ENCODE results near the gene APIP. TPM values are rescaled to one million over a fixed set of nuclear protein-coding genes. Genes with fewer than 3 reads are reported as not detected.

APIP gene
- total RNA-seq, 1 experiment from 2014 or later, result 31.3 TPM

GRCh38 chr11:34881900-34882299 lies 34.3 kb downstream of the APIP start:
- Mint-ChIP-seq H3K27me3 (ENCODE audit: low read depth) (no peaks in the 10 kb centered on the region), H3K4me1 (peaks cover 0 to 4% of the 10 kb centered on the region in 2 experiments; a peak in 2 of 4 replicates), H3K9me3 (peaks cover 0 to 3% of the 10 kb centered on the region in 2 experiments; a peak in 2 of 5 replicates), H3K4me3 (no peak overlapping the region), H3K27ac (no peak overlapping the region), H3K36me3 (ENCODE audit: insufficient read depth in 1 of 3, low read depth in 3 of 3) (peaks cover 9 to 23% (median 17%) of the 10 kb centered on the region in 3 experiments; a peak in 6 of 7 replicates)
- no peaks in the 10 kb centered on the region for H3K4me1 ChIP-seq (ENCODE audit: insufficient read depth, low read length)
- H2BK5ac ChIP-seq (ENCODE audit: insufficient read length, low read length), result no peak overlapping the region
- no CpG with 5 or more reads among the region's 3 CpGs for WGBS (ENCODE audit: extremely low coverage, insufficient read length, low lambda C conversion rate)
- no peak overlapping the region for H3K27ac ChIP-seq (ENCODE audit: insufficient read length, low read depth, low read length)
- DNase-seq, result no peak
- no peaks in the 10 kb centered on the region for H4K20me1 ChIP-seq (ENCODE audit: control insufficient read depth, insufficient read depth, insufficient read length)
- no peak overlapping the region for H3K4ac ChIP-seq (ENCODE audit: low read depth, low read length)
- no peak overlapping the region for H3K18ac ChIP-seq (ENCODE audit: insufficient read length, low read depth, low read length)
- H3K79me1 ChIP-seq (ENCODE audit: insufficient read depth, low read depth, low read length, poor library complexity, severe bottlenecking), result no peaks in the 10 kb centered on the region
- no peaks in the 10 kb centered on the region for H3K79me2 ChIP-seq (ENCODE audit: insufficient read depth, low read length)
- H4K5ac ChIP-seq (ENCODE audit: insufficient read length, low read depth, low read length), result no peak overlapping the region
- H2BK20ac ChIP-seq (ENCODE audit: low read depth, low read length, poor library complexity, severe bottlenecking), result no peak overlapping the region
- H2BK120ac ChIP-seq (ENCODE audit: low read depth, low read length, poor library complexity, severe bottlenecking), result no peak overlapping the region
- H3K27me3 ChIP-seq (ENCODE audit: insufficient read depth, low read length), result no peaks in the 10 kb centered on the region; the same call in 1 of the 2 replicates
- H4K91ac ChIP-seq (ENCODE audit: insufficient read length, low read depth, low read length), result no peak overlapping the region
- no peak overlapping the region for H2AK5ac ChIP-seq (ENCODE audit: insufficient read length, low read length)
- H2BK12ac ChIP-seq (ENCODE audit: insufficient read length, low read depth, low read length), result no peak overlapping the region
- no peaks in the 10 kb centered on the region for H3K9me3 ChIP-seq (ENCODE audit: control insufficient read depth, low read depth, low read length)
- H3K9ac ChIP-seq (ENCODE audit: extremely low read depth, insufficient read length, low read length), result no peak overlapping the region
- no peak overlapping the region for H3K56ac ChIP-seq (ENCODE audit: insufficient read length, low read depth, low read length)
- no peak overlapping the region for H3K23ac ChIP-seq (ENCODE audit: insufficient read length, low read depth, low read length)
- H2BK15ac ChIP-seq (ENCODE audit: low read depth, low read length), result no peak overlapping the region
- H3K14ac ChIP-seq (ENCODE audit: insufficient read depth, low read length), result no peak overlapping the region
- no peak overlapping the region for H4K8ac ChIP-seq (replicated peaks; ENCODE audit: insufficient read length, low read depth, low read length)
- H3T11ph ChIP-seq (ENCODE audit: low read length), result no peak overlapping the region
- no peaks in the 10 kb centered on the region for H3K23me2 ChIP-seq (ENCODE audit: insufficient read length, low read depth, low read length, poor library complexity, severe bottlenecking)
- H2AFZ ChIP-seq (ENCODE audit: low read length), result no peak overlapping the region
- no peak overlapping the region for H3K4me2 ChIP-seq (ENCODE audit: insufficient read depth, insufficient read length, low read length)
- TF ChIP-seq, protein P1, sequence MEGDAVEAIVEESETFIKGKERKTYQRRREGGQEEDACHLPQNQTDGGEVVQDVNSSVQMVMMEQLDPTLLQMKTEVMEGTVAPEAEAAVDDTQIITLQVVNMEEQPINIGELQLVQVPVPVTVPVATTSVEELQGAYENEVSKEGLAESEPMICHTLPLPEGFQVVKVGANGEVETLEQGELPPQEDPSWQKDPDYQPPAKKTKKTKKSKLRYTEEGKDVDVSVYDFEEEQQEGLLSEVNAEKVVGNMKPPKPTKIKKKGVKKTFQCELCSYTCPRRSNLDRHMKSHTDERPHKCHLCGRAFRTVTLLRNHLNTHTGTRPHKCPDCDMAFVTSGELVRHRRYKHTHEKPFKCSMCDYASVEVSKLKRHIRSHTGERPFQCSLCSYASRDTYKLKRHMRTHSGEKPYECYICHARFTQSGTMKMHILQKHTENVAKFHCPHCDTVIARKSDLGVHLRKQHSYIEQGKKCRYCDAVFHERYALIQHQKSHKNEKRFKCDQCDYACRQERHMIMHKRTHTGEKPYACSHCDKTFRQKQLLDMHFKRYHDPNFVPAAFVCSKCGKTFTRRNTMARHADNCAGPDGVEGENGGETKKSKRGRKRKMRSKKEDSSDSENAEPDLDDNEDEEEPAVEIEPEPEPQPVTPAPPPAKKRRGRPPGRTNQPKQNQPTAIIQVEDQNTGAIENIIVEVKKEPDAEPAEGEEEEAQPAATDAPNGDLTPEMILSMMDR (conservative IDR thresholded peaks at IDR 0.05), result no peak
